NCI-H2196 treated with DMSO at 0.1 percent for 48 hours (cell line): ENCODE measurements around the gene CYP2F1.
"Not testable (repeated sequence)": the region's sequence is repeated elsewhere in the genome, so short reads cannot be mapped to it uniquely, and the experiment has no call there.

Experiments
- DNase-seq: peaks from one replicate; lab custom pipeline; 2025; ENCODE audit not compliant: unreplicated experiment; lab: John Stamatoyannopoulos, UW

The CYP2F1 gene, protein sequence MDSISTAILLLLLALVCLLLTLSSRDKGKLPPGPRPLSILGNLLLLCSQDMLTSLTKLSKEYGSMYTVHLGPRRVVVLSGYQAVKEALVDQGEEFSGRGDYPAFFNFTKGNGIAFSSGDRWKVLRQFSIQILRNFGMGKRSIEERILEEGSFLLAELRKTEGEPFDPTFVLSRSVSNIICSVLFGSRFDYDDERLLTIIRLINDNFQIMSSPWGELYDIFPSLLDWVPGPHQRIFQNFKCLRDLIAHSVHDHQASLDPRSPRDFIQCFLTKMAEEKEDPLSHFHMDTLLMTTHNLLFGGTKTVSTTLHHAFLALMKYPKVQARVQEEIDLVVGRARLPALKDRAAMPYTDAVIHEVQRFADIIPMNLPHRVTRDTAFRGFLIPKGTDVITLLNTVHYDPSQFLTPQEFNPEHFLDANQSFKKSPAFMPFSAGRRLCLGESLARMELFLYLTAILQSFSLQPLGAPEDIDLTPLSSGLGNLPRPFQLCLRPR

DNA sequence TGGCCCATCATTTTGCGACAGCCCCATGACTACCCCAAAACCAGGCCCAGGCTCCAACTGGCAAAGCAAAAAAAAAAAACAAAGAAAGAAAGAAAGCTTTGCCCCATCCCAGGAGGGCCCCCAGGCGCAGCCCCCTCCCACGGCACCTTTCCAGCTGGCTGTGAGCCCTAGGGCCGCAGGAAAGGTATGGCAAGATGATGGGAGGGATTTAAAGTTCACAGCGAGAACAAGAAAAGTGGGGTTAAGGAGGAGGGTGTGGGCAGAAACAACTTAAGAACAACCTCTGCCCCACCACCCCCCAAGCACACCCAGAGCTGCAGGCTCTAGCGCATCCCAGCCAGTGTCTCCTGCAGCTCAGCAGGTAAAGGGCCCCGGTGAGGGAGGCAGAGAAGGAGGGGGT is at the start of gene CYP2F1:
Gene CYP2F1, plus strand, starts transcription at position 301 of the 400 bp plus-strand sequence. CDS start 1,757 bp downstream, outside the sequence.
- no peak for DNase-seq

DNA sequence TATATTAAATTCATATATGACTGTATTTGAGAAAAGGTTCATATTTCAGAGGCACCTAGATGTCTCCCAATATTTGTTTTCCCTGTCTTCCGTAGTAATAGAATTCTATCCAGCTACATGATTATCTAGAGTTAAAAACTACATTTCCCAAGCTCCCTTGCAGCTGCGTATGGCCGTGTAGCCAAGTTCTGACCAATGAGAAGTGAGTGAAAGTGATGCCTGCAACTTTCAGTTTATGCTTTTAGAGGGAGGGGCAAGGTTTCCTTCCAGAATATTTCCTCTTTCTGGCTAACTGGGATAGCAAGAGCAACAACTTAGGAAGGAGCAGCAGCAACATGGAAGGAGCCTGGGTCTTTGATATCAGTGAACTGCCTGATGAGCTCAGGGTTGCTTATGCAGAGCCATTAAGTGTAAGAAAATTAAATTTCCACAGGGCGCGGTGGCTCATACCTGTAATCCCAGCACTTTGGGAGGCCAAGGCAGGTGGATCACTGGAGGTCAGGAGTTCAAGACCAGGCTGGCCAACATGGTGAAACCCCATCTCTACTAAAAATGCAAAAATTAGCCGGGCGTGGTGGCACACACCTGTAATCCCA is 49.2 kb upstream of the CYP2F1 start:
- DNase-seq: no peak

DNA sequence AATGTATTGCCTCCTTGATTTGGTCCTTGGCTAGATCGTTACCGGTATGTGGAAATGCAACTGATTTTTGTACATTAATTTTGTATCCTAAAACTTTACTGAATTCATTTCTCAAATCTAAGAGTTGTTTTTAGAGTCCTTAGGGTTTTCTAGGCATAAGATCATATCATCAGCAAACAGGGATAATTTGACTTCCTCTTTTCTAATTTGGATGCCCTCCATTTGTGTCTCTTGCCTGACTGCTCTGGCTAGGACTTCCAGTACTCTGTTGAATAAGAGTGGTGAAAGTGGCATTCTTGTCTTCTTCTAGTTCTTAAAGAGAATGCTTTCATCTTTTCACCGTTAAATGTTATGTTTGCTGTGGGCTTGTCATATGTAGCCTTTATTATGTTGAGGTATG is 37.9 kb upstream of the CYP2F1 start:
- no peak for DNase-seq

DNA sequence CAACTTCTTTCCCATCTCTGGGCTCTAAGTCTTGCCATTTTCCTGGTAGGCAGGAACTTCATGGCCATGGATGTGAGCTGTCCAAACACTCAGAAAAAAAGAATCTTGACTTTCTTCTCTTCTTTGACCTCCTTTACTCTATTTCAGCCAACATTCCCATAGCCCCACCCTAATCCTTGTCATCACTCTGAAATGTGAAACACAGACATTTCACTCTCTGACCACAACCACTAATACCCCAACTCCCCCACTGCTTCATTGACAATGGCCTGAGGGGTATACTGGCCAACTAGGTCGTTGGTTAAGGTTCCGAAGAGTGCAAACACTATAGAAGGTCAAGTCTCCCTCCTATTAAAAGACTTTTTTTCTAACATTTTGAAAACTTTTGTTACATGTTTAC is 30.7 kb upstream of the CYP2F1 start:
- DNase-seq: no peak

DNA sequence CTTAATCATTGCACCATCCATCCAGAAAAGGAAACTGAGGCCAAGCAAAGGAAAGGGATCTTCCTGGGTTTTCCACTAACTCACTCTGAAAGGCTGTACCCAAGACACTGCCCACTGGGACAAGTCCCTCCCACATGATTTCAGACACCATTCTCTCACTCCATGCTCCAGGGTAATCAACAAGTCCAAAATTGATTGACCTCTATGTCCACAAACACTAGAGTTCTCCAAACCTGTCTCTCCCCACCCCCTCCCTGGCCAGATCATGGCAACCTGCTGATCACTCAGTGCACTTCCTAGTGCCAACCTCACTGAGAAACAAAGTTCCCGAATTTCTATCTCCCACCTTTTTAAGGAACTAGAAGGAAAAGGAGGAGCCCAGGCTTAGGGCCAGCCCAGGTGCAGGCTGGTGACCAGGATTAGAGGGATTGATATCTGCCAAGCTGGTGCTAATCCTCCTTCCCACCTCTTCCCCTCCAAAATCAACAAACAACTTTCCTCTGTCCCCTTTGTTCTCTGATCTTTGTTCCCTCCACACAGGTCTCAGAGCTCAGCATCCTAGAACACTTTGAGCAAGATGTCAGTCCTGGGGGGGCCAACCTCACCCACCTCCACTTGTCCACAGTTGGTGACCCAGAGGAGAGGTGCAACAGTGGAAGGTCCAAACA is 28.4 kb upstream of the CYP2F1 start:
- no peak for DNase-seq

DNA sequence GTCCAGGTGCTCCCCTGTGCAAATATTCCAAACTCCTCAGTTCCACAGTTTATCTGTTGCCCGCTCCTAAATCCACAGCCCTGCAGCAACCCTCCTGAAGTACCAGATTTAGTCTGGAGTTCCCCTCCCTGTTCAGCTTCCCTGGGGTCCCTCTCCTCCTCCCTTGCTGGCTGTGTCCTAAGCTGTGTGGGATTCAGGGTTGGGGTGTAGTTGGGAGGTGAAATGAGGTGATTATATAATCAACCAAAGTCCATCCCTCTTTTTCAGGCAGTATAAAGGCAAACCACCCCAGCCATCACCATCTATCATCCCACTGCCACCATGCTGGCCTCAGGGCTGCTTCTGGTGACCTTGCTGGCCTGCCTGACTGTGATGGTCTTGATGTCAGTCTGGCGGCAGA is 26.1 kb upstream of the CYP2F1 start, which contains the start of gene CYP2A13:
Gene CYP2A13, plus strand, starts transcription at position 301 of the 400 bp plus-strand sequence. Its CDS starts 21 bp downstream, at position 322.
- DNase-seq: no peak

DNA sequence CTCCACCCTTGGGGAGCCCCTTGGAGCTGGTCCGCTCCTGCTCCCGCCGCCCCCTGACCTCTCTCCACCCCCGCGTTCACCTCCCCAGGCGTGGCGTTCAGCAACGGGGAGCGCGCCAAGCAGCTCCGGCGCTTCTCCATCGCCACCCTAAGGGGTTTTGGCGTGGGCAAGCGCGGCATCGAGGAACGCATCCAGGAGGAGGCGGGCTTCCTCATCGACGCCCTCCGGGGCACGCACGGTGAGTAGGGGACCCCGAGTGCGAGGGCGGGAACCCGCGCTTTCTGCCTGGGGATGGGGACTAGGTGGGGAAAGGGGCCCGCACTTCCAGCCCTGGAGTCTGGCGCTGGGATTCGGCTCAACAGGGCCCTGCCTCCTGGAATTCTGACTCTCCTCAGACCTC is 24.3 kb upstream of the CYP2F1 start:
- DNase-seq: no peak

DNA sequence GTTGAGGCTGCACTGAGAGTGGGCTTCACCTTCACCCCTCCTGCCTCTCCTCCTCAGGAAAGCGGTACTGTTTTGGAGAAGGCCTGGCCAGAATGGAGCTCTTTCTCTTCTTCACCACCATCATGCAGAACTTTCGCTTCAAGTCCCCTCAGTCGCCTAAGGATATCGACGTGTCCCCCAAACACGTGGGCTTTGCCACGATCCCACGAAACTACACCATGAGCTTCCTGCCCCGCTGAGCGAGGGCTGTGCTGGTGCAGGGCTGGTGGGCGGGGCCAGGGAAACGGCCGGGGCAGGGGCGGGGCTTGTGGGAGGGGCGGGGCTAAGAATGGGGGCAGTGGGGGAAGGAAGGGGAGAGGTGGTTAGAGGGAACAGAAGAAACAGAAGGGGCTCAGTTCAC is 18.5 kb upstream of the CYP2F1 start:
- no peak for DNase-seq

DNA sequence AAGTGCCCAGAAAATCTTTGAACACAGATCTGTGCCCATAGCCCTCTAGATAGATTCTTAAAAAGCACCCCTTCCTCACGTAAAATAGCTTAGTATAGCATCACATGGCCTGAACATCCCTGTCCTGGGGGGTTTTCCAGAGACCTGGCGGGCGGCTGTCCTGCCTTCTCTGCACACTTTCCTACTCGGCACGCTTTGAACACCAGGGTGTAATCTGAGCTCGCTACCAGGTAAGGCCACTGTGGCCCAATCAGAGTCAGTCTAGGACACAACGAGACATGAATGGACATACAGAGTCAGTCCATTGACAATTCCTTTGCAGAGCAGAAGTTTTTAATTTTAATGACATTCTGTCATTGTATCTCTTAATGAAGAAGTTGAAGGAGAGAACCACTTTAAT is 17.9 kb upstream of the CYP2F1 start:
- DNase-seq: no peak

DNA sequence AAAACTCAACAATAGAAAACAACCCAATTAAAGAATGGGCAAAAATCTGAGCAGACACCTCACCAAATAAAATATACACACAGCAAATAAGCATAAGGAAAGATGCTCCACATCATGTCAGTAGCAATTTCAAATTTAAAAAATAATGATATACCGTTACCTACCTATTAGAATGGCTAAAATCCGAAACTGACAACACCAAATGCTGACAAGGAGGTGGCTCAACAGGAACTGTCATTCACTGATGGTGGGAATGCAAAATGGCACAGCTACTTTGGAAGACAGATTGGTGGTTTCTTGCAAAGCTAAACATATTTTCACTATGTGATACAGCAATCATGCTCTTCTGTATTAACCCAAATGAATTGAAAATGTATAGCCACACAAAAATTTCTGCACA is 16.9 kb upstream of the CYP2F1 start:
- DNase-seq: no peak

DNA sequence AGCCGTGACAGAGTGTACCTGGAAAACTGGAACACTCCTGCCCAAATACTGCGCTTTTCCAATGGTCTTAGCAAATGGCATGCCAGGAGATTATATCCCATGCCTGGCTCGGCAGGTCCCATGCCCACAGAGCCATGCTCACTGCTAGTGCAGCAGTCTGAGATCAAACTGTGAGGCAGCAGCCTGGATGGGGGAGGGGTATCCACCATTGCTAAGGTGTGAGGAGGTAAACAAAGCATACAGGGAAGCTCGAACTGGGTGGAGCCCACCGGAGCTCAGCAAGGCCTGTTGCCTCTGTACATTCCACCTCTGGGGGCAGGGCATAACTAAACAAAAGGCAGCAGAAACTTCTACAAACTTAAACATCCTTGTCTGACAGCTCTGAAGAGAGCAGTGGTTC is 15.5 kb upstream of the CYP2F1 start:
- no peak for DNase-seq

DNA sequence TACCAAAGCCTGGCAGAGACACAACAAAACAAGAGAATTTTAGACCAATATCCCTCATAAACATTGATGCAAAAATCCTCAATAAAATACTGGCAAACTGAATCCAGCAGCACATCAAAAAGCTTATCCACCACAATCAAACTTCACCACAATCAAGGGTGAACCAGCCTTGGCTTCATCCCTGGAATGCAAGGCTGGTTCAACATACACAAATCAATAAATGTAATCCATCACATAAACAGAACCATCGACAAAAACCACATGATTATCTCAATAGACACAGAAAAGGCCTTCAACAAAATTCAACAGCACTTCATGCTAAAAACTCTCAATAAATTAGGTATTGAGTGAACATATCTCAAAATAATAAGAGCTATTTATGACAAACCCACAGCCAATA is 12.0 kb upstream of the CYP2F1 start:
- DNase-seq: not testable (repeated sequence)

DNA sequence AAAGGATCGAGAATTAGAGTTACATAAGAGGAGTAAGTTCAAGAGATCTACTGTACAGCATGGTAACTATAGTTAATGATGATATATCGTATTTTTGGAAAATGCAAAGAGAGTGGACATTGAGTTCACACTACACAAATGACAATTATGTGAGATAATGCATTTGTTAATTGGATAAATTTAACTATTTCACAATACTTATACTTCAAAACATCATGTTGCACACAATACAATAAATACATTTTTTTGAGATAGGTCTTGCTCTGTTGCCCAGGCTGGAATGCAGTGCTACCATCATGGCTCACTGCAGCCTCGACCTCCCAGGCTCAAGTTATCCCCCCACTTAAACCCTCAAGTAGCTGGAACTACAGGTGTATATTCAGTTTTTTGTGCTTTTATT is 8.1 kb upstream of the CYP2F1 start:
- no peak for DNase-seq

DNA sequence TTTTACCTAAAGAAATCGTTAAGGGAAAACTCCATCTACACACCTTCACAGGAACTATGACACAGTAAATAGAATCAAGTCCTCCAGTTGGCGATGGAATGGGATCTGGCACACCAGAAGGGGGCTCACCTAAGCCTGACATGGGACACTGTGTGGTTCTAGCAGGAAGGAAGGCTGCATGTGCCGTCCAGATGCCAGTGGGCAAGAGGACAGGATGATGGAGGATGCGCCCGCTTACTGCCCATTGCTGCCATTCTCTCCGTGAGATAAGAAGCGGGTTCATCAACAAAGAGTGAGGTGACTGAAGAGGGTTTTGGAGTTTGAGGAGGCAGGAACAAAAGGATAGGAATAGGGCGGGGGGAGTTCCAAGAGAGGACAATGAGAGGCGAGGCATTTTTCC is 2.9 kb upstream of the CYP2F1 start:
- DNase-seq: no peak

DNA sequence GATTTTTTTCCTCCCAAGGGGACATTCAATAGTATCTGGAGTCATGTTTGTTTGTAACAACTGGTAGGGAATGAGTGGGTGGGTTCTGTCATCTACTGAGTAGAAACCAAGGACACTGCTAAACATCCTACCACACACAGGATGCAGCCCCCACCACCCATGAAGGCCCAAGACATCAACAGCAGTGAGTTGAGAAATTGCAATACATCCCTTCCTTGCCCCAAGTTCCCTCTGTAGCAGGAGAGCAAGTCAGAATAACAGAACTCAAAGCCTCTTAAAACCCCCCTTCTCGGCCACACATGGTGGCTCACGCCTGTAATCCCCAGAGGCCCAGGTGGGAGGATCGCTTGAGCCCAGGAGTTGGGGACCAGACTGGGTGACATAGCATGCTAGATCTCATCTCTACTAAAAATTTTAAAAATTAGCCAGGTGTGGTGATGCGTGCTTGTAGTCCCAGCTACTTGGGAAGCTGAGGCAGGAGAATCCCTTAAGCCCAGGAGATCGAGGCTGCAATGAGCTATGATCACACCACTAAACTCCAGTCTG is 2.4 kb upstream of the CYP2F1 start:
- DNase-seq: no peak

DNA sequence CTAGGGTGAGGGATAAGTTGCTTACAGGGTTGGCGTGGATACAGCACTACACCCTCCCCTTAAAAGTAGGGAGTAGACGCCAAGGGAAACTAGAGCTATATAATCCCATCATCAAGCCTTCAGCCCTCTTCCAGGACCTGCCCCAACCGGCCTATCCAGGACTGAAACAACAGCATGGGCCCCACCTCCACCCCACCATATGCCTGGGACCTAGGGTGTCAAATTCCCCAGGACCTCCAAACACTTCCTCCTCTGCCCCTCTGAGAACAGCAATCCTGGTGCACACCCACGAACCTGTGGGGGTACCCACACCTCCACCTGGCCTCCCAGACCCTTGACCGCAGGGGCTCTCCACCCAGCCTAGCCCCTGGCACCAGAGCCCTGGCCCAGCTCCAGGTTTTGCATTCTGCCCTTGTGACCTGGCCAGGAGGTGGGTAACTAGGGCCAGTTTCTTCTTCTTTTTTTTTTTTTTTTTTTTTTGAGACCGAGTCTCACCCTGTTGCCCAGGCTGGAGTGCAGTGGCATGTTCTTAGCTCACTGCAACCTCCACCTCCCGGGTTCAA is 1.4 kb upstream of the CYP2F1 start:
- no peak for DNase-seq

DNA sequence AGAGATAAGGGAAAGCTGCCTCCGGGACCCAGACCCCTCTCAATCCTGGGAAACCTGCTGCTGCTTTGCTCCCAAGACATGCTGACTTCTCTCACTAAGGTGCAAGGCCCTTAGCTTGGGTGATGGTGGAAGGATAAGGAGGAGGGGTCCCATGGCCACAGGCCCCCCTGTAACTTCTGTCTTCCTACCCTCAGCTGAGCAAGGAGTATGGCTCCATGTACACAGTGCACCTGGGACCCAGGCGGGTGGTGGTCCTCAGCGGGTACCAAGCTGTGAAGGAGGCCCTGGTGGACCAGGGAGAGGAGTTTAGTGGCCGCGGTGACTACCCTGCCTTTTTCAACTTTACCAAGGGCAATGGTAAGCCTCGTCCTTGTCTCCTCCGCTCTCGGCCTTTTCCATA is 2.0 kb downstream of the CYP2F1 start:
- DNase-seq: no peak

DNA sequence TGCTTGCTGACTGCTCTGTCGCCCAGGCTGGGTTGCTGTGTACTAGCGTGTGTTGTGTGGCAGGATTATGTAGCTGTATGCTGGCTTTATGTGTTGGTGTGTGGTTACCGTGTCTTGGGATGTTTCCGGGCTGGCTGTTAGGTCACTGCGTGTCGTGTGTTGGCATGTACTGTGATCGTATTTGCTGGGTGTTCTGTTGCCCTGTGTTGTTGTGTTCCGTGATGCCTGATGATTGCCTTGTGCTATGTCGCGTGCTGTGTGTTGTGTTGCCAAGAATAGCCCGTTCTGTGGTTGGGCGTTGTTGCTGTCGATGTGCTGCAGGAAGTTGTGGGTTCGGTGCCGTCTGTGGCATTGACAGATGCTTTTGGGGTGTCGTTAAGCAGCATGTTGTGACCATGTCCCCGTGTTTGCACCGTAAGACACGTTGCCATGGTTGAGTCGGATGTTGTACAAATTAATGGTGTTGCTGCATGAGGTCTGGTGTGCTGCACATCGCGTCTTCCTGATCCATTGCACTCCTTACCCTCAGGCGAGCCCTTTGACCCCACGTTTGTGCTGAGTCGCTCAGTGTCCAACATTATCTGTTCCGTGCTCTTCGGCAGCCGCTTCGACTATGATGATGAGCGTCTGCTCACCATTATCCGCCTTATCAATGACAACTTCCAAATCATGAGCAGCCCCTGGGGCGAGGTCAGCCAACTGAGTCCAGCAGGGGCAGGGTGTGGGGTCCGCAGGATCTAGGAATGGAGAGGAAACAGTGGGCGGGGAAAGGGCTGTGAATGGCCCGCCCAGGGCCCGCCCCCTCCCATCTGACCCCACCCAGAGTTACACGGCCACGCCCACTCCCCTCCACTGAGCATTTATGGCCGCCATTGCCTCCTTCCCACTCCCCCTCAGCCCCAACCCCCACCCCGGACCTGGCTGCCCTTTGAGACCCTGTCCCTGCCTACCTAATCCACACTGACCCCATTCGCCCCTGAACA is 7.0 kb downstream of the CYP2F1 start:
- not testable (repeated sequence) for DNase-seq

DNA sequence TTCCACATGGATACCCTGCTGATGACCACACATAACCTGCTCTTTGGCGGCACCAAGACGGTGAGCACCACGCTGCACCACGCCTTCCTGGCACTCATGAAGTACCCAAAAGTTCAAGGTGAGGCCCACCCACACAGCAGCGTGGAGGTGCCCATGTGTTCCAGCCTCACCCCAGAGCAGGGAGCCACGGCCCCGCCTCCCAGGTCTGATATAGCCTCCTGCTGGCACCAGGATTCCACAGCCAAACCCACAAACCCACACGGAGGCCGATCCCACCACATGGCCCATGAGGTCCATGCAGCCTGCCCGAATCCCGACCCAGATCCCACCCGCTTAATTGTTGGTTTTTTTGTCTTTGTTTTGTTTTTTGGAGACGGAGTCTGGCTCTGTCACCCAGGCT is 8.6 kb downstream of the CYP2F1 start:
- not testable (repeated sequence) for DNase-seq

DNA sequence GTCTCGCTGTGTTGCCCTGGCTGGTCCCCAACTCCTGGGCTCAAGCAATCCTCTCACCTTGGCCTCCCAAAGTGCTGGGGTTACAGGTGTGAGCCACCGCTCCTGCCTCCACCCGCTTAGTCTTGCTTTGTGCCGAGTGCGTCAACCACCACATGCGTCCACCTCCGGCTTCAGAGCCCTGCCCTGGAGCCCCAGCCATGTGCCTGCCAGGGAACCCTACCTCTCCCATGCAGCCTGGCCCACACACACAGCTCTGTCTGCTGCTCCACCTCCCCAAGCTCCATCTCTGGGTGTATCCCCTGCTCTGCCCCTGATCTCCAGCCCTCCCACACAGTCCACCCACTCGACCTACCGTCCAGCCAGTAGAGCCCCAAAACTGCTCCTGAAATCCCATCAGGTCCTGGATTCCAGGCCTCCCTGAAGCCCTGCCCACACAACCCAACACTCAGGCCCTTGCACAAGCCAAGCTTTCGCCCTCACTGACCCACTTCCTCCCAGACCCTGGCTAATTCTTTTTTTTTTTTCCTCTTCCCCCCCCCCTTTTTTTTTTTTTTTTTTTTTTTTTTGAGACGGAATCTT is 9.6 kb downstream of the CYP2F1 start:
- DNase-seq: no peak
